T-helper 17 cell (primary cell): ENCODE results near the gene SUMO2. TPM values are rescaled to one million over a fixed set of nuclear protein-coding genes. Genes with fewer than 3 reads are reported as not detected.
"Not testable (repeated sequence)": the region's sequence is repeated elsewhere in the genome, so short reads cannot be mapped to it uniquely, and the experiment has no call there.

Experiments used
- ATAC-seq: fragments of 150-1000 bp; cut with Tn5 transposase; 2 replicates; pipeline ENCODE4 v1.10.0; 2021; ENCODE audit warnings: mild to moderate bottlenecking, moderate library complexity
- DNase-seq, 3 donors: peaks; one replicate each; pipeline versions ENCODE4 v3.0.0 to v3.0.0-alpha.2; 2020 to 2021
- H3K9me3 ChIP-seq: one replicate; pipeline ENCODE4 v1.7.0; 2013; ENCODE audit warnings: low read length, mild to moderate bottlenecking; ENCODE audit not compliant: control insufficient read depth, poor library complexity, severe bottlenecking
- H3K27ac Mint-ChIP-seq: one replicate; pipeline ENCODE4 v1.8.0; 2022; ENCODE audit warnings: mild to moderate bottlenecking, moderate library complexity, mixed read lengths
- H3K27me3 Mint-ChIP-seq: one replicate; pipeline ENCODE4 v1.8.0; 2022; ENCODE audit warnings: mixed read lengths
- H3K36me3 Mint-ChIP-seq: one replicate; pipeline ENCODE4 v1.8.0; 2022; ENCODE audit warnings: low read depth, mixed read lengths
- H3K4me1 Mint-ChIP-seq: one replicate; pipeline ENCODE4 v1.8.0; 2022; ENCODE audit warnings: mild to moderate bottlenecking, mixed read lengths
- H3K4me3 Mint-ChIP-seq: one replicate; pipeline ENCODE4 v1.8.0; 2022; ENCODE audit warnings: mild to moderate bottlenecking, moderate library complexity, mixed read lengths
- total RNA-seq, 4 donors: library from RNA in 2 of 4; stranded (reverse) in 2 of 4; gene quantifications; one replicate each; pipeline ENCODE4 v1.2.3 and lab custom pipeline; 2022 to 2026

Gene SUMO2
- total RNA-seq, 2 donors from 2014 or later, result 216 to 236 TPM

DNA sequence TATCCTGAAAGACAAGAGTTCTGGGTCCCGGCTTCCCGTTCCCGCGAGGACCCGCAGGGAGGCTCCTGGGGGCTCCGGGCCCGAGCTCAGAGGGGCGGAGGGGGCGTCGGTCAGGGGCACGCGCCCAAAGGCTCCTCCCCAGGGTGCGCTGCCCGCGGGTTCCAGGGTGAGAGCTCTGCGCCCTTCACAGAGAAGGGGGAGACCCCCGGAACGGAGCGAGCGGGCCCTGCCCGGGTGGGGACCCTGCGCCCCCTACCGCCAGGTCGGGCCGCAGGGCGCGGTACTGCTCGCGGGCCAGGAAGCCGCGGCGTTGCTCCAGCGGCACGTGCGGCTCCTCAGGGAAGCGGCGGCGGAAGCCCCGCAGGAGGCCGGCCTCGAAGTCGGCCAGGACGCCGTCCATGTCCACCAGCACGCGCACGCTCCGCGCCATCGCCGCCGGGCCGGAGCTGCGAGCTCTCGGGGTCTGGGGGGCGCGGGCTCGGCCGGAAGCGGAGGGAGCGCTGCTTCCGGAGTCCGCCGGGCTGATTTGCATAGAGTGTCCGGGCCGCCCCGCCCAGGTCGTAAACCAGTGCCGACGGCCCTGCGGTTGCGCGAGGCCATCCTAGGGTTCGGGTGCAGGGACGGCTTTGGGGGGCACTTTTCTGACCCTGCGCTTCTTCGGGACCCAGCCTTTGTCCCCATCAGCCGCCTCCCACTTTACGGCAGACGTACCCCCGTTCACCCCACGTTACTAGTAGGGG is 51.3 kb downstream of the SUMO2 start, which contains the start of gene NT5C:
Gene NT5C (minus strand): TSS at position 465 of the 740 bp plus-strand sequence. CDS start 35 bp downstream, at position 430.
- Mint-ChIP-seq H3K36me3 (no peaks in the 10 kb centered on the region), H3K27ac (peak within 1 kb of the TSS; percentile 91)

DNA sequence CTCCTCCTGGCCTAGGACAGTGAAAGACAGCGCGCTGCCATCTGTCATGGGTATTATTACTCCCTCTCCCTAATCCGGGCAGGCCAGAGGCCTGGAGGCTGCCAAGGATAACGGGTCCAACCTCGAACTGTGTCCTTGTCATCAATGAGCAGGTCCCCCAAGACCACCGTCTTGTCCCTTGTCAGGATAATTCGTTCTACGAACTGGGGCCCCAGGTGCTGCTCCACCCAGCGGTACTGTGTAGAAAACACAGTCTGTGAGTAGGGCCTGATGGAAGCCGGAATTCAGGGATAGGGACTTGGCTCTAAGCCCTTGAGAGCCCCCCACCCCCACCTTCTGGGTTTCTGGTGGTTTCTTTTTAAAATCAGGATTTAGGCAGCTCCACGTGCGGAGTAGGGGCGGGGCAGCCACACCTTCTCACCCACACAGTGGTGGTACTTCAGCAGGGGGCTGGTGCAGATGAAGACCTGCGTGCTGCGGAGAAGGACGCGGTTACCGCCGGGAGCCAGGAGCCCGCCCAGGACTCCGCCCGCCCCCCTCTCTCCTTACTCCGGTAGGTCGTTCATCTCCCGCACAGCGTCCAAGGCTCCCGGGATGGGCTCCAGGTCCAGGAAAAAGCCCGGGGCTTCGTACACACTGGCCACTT is 52.0 kb downstream of the SUMO2 start:
- Mint-ChIP-seq H3K4me3 (peak overlapping the region; percentile 92), H3K27ac (peak overlapping the region; percentile 82), H3K36me3 (no peaks in the 10 kb centered on the region), H3K27me3 (no peaks in the 10 kb centered on the region), H3K4me1 (peaks cover 17% of the 10 kb centered on the region)
- DNase-seq, result peak in 2 of 3 donors; percentile 28 to 32
- H3K9me3 ChIP-seq, result no peaks in the 10 kb centered on the region
- peak; percentile 72 for ATAC-seq

More for the DNA sequence above, 51.3 kb downstream of the SUMO2 start, which contains the start of gene NT5C:
- H3K27me3 Mint-ChIP-seq, result no peaks in the 10 kb centered on the region
- DNase-seq, result peak; percentile 34 to 57 (median 48)
- peaks cover 13% of the 10 kb centered on the region for H3K4me1 Mint-ChIP-seq
- H3K9me3 ChIP-seq, result no peaks in the 10 kb centered on the region
- peak within 1 kb of the TSS; percentile 92 for H3K4me3 Mint-ChIP-seq
- peak; percentile 78 for ATAC-seq

GRCh38 chr17:75130059-75130631 is 52.6 kb downstream of the SUMO2 start:
- Mint-ChIP-seq H3K27me3 (no peaks in the 10 kb centered on the region), H3K4me1 (peaks cover 21% of the 10 kb centered on the region), H3K27ac (peak overlapping the region; percentile 82), H3K36me3 (no peaks in the 10 kb centered on the region), H3K4me3 (peak overlapping the region; percentile 92)
- DNase-seq (no peak), ATAC-seq (no peak)
- H3K9me3 ChIP-seq, result no peaks in the 10 kb centered on the region

- DNase-seq, result no peak
- ATAC-seq, result no peak
- Mint-ChIP-seq H3K4me3 (no peak overlapping the region), H3K4me1 (peaks cover 22% of the 10 kb centered on the region), H3K27me3 (no peaks in the 10 kb centered on the region), H3K27ac (peak overlapping the region; percentile 75), H3K36me3 (no peaks in the 10 kb centered on the region)
- H3K9me3 ChIP-seq, result no peaks in the 10 kb centered on the region
Measured at GRCh38 chr17:75129576-75129975, 53.2 kb downstream of the SUMO2 start.

GRCh38 chr17:75128694-75129505 is 53.9 kb downstream of the SUMO2 start:
- peak overlapping the region; percentile 75 for H3K27ac Mint-ChIP-seq
- H3K9me3 ChIP-seq, result no peaks in the 10 kb centered on the region
- H3K36me3 Mint-ChIP-seq, result peaks cover 2% of the 10 kb centered on the region
- no peaks in the 10 kb centered on the region for H3K27me3 Mint-ChIP-seq
- no peak for ATAC-seq
- no peak for DNase-seq
- H3K4me1 Mint-ChIP-seq, result peaks cover 26% of the 10 kb centered on the region
- no peak overlapping the region for H3K4me3 Mint-ChIP-seq

GRCh38 chr17:75127936-75128335 is 54.8 kb downstream of the SUMO2 start:
- H3K27ac Mint-ChIP-seq, H3K9me3 ChIP-seq, ATAC-seq, DNase-seq, H3K27me3 Mint-ChIP-seq, H3K4me3 Mint-ChIP-seq, H3K36me3 Mint-ChIP-seq: not testable (repeated sequence)
- H3K4me1 Mint-ChIP-seq, result peaks cover 27% of the 10 kb centered on the region

GRCh38 chr17:75126954-75127353 is 55.8 kb downstream of the SUMO2 start:
- peaks cover 23% of the 10 kb centered on the region for H3K4me1 Mint-ChIP-seq
- H3K27me3 Mint-ChIP-seq, result no peaks in the 10 kb centered on the region
- DNase-seq (no peak), ATAC-seq (no peak)
- no peak overlapping the region for H3K4me3 Mint-ChIP-seq
- no peaks in the 10 kb centered on the region for H3K9me3 ChIP-seq
- peak overlapping the region; percentile 78 for H3K27ac Mint-ChIP-seq
- H3K36me3 Mint-ChIP-seq, result peaks cover 2% of the 10 kb centered on the region

DNA sequence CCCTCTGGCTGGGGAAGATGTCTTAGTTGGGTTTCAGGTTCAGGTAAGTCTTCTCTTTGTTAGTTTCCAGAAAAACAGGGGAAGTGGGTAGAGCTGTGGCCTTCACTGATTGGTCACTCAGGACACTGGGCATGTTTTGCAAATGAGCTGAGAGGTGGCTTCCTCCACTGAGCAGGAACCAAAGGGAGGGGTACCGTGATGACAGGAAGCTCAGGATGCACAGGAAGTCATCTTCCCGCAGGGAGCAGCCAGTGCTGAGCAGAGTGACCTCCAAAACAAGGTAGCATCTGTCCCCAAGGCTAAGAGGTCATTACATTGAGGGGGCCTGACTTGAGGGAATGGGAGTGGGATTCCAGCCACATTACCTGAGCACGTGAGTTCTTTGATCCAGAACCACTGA is 56.8 kb downstream of the SUMO2 start:
- H3K4me3 Mint-ChIP-seq, result peak overlapping the region; percentile 33
- ATAC-seq (no peak), DNase-seq (no peak)
- H3K9me3 ChIP-seq, result no peaks in the 10 kb centered on the region
- H3K27me3 Mint-ChIP-seq, result no peaks in the 10 kb centered on the region
- H3K36me3 Mint-ChIP-seq, result peaks cover 2% of the 10 kb centered on the region
- H3K4me1 Mint-ChIP-seq, result peaks cover 26% of the 10 kb centered on the region
- peak overlapping the region; percentile 78 for H3K27ac Mint-ChIP-seq

- Mint-ChIP-seq H3K4me1 (peaks cover 24% of the 10 kb centered on the region), H3K27ac (peak overlapping the region; percentile 78), H3K27me3 (no peaks in the 10 kb centered on the region), H3K36me3 (peaks cover 7% of the 10 kb centered on the region), H3K4me3 (peak overlapping the region; percentile 52)
- no peaks in the 10 kb centered on the region for H3K9me3 ChIP-seq
- no peak for DNase-seq
- ATAC-seq, result peak; percentile 9
Measured at GRCh38 chr17:75124819-75125162, 58.0 kb downstream of the SUMO2 start.

DNA sequence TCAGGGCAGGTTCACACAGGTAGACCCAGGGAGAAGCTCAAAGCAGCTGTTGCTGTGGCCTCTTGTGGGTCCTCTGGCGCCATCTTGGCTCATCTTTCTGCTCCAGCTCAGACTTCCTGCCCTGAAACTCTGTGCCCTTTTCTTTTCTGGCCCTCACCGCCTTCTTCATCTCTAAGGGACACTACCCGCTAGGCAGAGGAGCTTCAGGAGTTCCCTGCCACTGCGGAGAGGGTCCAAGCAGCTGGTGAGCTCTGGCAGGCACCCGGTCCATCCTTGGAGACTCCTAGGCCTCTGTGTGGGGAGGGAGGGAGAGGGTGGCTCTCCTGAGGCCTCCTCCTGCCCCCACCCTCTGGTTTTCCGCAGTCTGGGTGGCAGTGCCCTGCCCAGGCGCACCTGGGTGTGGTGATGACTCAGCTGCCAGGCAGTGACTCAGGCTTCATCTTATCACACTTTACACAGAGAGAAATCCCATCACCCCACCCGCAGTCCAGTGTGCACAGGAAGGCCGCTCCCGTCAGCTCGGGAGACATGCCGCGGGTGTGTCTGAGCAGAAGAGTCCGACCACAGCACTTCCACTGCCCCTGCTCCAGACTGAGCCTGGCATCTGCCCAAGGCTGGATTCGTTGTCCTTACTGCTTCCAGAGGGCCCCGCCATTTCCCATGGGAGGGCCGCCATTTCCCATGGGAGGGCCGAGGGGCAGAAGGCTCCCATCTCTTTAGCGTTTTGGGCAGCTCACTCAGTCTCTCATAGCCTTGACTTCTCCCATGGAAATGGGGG is 58.5 kb downstream of the SUMO2 start:
- peak; percentile 84 for ATAC-seq
- H3K27me3 Mint-ChIP-seq, result no peaks in the 10 kb centered on the region
- H3K36me3 Mint-ChIP-seq, result peaks cover 7% of the 10 kb centered on the region
- no peaks in the 10 kb centered on the region for H3K9me3 ChIP-seq
- peak overlapping the region; percentile 21 for H3K4me3 Mint-ChIP-seq
- peak overlapping the region; percentile 78 for H3K27ac Mint-ChIP-seq
- peak in 1 of 3 donors; percentile 45 for DNase-seq
- peaks cover 21% of the 10 kb centered on the region for H3K4me1 Mint-ChIP-seq

- H3K4me1 Mint-ChIP-seq, result peaks cover 24% of the 10 kb centered on the region
- peak overlapping the region; percentile 43 for H3K27ac Mint-ChIP-seq
- H3K4me3 Mint-ChIP-seq, result no peak overlapping the region
- DNase-seq (no peak), ATAC-seq (no peak)
- no peaks in the 10 kb centered on the region for H3K27me3 Mint-ChIP-seq
- peaks cover 5% of the 10 kb centered on the region for H3K36me3 Mint-ChIP-seq
- no peaks in the 10 kb centered on the region for H3K9me3 ChIP-seq
Measured at GRCh38 chr17:75118307-75118706, 64.5 kb downstream of the SUMO2 start.

- Mint-ChIP-seq H3K27me3 (no peaks in the 10 kb centered on the region), H3K27ac (no peak overlapping the region), H3K4me3 (no peak overlapping the region), H3K4me1 (peaks cover 29% of the 10 kb centered on the region), H3K36me3 (peaks cover 7% of the 10 kb centered on the region)
- ATAC-seq, result no peak
- no peak for DNase-seq
- no peaks in the 10 kb centered on the region for H3K9me3 ChIP-seq
Measured at GRCh38 chr17:75116737-75117136, 66.0 kb downstream of the SUMO2 start.
